ENCODE results near the gene WDR77.

The WDR77 gene

GRCh38 chr1:111484391-111485026 is 35.5 kb upstream of the WDR77 start:
- Histone ChIP-seq H3K4me3 (ENCODE audit: low read depth, low read length, poor library complexity, severe bottlenecking) (no peak overlapping the region), H3K9me3 (ENCODE audit: low read length) (no peaks in the 10 kb centered on the region), H2AFZ (ENCODE audit: low read length) (no peak overlapping the region), H3K9me2 (ENCODE audit: low read depth, low read length) (no peaks in the 10 kb centered on the region), H3K79me2 (ENCODE audit: insufficient read depth, low read length) (no peaks in the 10 kb centered on the region), H3K4me1 (ENCODE audit: insufficient read depth, low read length, severe bottlenecking) (no peaks in the 10 kb centered on the region), H3K27ac (ENCODE audit: low read depth, low read length, poor library complexity, severe bottlenecking) (no peak overlapping the region), H3K27me3 (ENCODE audit: insufficient read depth, low read length) (no peaks in the 10 kb centered on the region), H3K9ac (ENCODE audit: low read length) (no peak overlapping the region), H3F3A (ENCODE audit: insufficient read depth, low read length) (no peaks in the 10 kb centered on the region), H3K4me2 (ENCODE audit: low read length) (no peak overlapping the region), H4K20me1 (ENCODE audit: insufficient read depth, low read length) (no peaks in the 10 kb centered on the region), H3K36me3 (ENCODE audit: insufficient read depth, low read length) (no peaks in the 10 kb centered on the region)
- TF ChIP-seq CTCF (IDR thresholded peaks at IDR 0.05; ENCODE audit: low read length) (no peak), EZH2 (IDR thresholded peaks at IDR 0.05; ENCODE audit: borderline replicate concordance, low read length) (no peak)

GRCh38 chr1:111483876-111484275 is 34.8 kb upstream of the WDR77 start:
- Histone ChIP-seq H3K4me1 (ENCODE audit: insufficient read depth, low read length, severe bottlenecking) (no peaks in the 10 kb centered on the region), H3K27me3 (ENCODE audit: insufficient read depth, low read length) (no peaks in the 10 kb centered on the region), H4K20me1 (ENCODE audit: insufficient read depth, low read length) (no peaks in the 10 kb centered on the region)

GRCh38 chr1:111483166-111483565 is 34.1 kb upstream of the WDR77 start:
- no peaks in the 10 kb centered on the region for H3K9me2 ChIP-seq (ENCODE audit: low read depth, low read length)
- no peak overlapping the region for H3K4me3 ChIP-seq (ENCODE audit: low read depth, low read length, poor library complexity, severe bottlenecking)
- no peaks in the 10 kb centered on the region for H4K20me1 ChIP-seq (ENCODE audit: insufficient read depth, low read length)
- no peak overlapping the region for H2AFZ ChIP-seq (ENCODE audit: low read length)
- TF ChIP-seq CTCF (IDR thresholded peaks at IDR 0.05; ENCODE audit: low read length) = no peak
- no peak for TF ChIP-seq EZH2 (IDR thresholded peaks at IDR 0.05; ENCODE audit: borderline replicate concordance, low read length)
- H3K4me1 ChIP-seq (ENCODE audit: insufficient read depth, low read length, severe bottlenecking) = no peaks in the 10 kb centered on the region
- no peak overlapping the region for H3K4me2 ChIP-seq (ENCODE audit: low read length)
- H3K36me3 ChIP-seq (ENCODE audit: insufficient read depth, low read length) = no peaks in the 10 kb centered on the region
- H3K9ac ChIP-seq (ENCODE audit: low read length) = no peak overlapping the region
- H3F3A ChIP-seq (ENCODE audit: insufficient read depth, low read length) = no peaks in the 10 kb centered on the region
- H3K79me2 ChIP-seq (ENCODE audit: insufficient read depth, low read length) = no peaks in the 10 kb centered on the region
- H3K27me3 ChIP-seq (ENCODE audit: insufficient read depth, low read length) = no peaks in the 10 kb centered on the region
- no peaks in the 10 kb centered on the region for H3K9me3 ChIP-seq (ENCODE audit: low read length)
- H3K27ac ChIP-seq (ENCODE audit: low read depth, low read length, poor library complexity, severe bottlenecking) = no peak overlapping the region

More at GRCh38 chr1:111483876-111484275, 34.8 kb upstream of the WDR77 start:
- Histone ChIP-seq H3K4me2 (ENCODE audit: low read length) (no peak overlapping the region), H3K9me2 (ENCODE audit: low read depth, low read length) (no peaks in the 10 kb centered on the region), H3F3A (ENCODE audit: insufficient read depth, low read length) (no peaks in the 10 kb centered on the region), H3K9ac (ENCODE audit: low read length) (no peak overlapping the region), H3K79me2 (ENCODE audit: insufficient read depth, low read length) (no peaks in the 10 kb centered on the region), H2AFZ (ENCODE audit: low read length) (no peak overlapping the region), H3K9me3 (ENCODE audit: low read length) (no peaks in the 10 kb centered on the region), H3K4me3 (ENCODE audit: low read depth, low read length, poor library complexity, severe bottlenecking) (no peak overlapping the region), H3K36me3 (ENCODE audit: insufficient read depth, low read length) (no peaks in the 10 kb centered on the region), H3K27ac (ENCODE audit: low read depth, low read length, poor library complexity, severe bottlenecking) (no peak overlapping the region)
- TF ChIP-seq EZH2 (IDR thresholded peaks at IDR 0.05; ENCODE audit: borderline replicate concordance, low read length) = no peak
- no peak for TF ChIP-seq CTCF (IDR thresholded peaks at IDR 0.05; ENCODE audit: low read length)
